ENCODE data around the gene CAP2. TPM values are rescaled to one million over a fixed set of nuclear protein-coding genes. Genes with fewer than 3 reads are reported as not detected.

Gene CAP2
- total and polyA plus RNA-seq, 11 donors = 61.3 to 187 (median 126) TPM

DNA sequence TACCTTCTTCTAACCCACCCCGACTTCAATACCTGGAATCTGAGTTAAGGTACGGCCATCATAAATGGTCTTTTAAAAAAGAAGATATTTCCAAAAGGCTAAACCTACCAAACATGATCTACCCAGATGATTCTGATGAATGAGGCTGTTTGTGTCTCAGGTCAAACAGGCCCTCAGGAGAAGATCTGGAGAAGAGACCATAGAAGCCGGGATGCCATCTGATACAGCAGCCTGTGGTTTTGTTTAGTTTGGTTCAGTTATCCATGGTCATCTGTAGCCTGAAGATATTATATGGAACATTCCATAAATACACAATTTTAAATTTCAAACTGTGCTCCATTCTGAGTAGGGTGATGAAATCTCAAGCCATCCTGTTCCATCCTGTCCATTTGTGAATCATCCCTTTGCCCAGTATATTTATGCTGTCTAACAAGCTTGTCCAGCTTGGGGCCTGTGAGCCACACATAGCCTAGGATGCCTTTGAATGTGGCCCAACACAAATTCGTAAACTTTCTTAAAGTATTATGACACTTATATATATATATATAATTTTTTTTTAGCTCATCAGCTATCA lies 4.0 kb upstream of the CAP2 start:
- WGBS, 4 donors = 91 to 96% (median 93%) methylated on average over 4 of the region's 4 CpGs
- Histone ChIP-seq H3K36me3 (no peaks in the 10 kb centered on the region), H3K27ac (no peak overlapping the region), H3K4me1 (peaks cover 0 to 11% (median 0%) of the 10 kb centered on the region in 12 donors), H3K4me3 (no peak overlapping the region), H3K9me3 (no peaks in the 10 kb centered on the region), H3K27me3 (peaks cover 0 to 18% (median 0%) of the 10 kb centered on the region in 9 donors)
- TF ChIP-seq POLR2A (IDR thresholded peaks at IDR 0.05) = no peak
- TF ChIP-seq, protein P1, sequence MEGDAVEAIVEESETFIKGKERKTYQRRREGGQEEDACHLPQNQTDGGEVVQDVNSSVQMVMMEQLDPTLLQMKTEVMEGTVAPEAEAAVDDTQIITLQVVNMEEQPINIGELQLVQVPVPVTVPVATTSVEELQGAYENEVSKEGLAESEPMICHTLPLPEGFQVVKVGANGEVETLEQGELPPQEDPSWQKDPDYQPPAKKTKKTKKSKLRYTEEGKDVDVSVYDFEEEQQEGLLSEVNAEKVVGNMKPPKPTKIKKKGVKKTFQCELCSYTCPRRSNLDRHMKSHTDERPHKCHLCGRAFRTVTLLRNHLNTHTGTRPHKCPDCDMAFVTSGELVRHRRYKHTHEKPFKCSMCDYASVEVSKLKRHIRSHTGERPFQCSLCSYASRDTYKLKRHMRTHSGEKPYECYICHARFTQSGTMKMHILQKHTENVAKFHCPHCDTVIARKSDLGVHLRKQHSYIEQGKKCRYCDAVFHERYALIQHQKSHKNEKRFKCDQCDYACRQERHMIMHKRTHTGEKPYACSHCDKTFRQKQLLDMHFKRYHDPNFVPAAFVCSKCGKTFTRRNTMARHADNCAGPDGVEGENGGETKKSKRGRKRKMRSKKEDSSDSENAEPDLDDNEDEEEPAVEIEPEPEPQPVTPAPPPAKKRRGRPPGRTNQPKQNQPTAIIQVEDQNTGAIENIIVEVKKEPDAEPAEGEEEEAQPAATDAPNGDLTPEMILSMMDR (IDR thresholded peaks at IDR 0.05) = no peak
- intact Hi-C loops (cut with DNase I) = no loop called here
- ATAC-seq (no peak), DNase-seq (no peak)

DNA sequence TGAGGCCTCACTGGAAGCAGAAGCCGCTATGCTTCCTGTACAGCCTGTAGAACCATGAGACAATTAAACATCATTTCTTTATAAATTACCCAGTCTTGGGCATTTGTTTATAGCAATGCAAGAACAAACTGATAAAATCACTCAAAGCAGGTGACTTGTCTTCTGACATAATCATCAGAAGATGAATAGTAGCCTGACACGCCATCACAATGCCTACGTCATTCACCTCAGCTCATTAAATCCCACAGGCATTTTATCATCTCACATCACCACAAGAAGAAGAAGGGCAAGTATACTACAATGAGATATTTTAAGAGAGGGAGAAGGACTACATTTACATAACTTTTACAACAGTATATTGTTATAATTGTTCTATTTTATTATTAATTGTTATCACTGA lies 3.1 kb upstream of the CAP2 start:
- no peak for TF ChIP-seq POLR2A (IDR thresholded peaks at IDR 0.05)
- TF ChIP-seq, protein P1 (IDR thresholded peaks at IDR 0.05) = no peak
- Histone ChIP-seq H3K4me3 (no peak overlapping the region), H3K27ac (no peak overlapping the region), H3K4me1 (peaks cover 0 to 11% (median 1%) of the 10 kb centered on the region in 12 donors), H3K27me3 (peaks cover 0 to 27% (median 0%) of the 10 kb centered on the region in 9 donors), H3K9me3 (no peaks in the 10 kb centered on the region), H3K36me3 (no peaks in the 10 kb centered on the region)
- ATAC-seq (no peak), DNase-seq (no peak)
- 86 to 97% (median 91%) methylated on average over 3 of the region's 3 CpGs for WGBS, 4 donors
- intact Hi-C loops (cut with DNase I) = loop anchor here in 6 of 10 donors (5.0 to 10.0 kb wide), 6 partner anchors 75 to 103 kb away; no protein-coding TSS in a partner anchor

DNA sequence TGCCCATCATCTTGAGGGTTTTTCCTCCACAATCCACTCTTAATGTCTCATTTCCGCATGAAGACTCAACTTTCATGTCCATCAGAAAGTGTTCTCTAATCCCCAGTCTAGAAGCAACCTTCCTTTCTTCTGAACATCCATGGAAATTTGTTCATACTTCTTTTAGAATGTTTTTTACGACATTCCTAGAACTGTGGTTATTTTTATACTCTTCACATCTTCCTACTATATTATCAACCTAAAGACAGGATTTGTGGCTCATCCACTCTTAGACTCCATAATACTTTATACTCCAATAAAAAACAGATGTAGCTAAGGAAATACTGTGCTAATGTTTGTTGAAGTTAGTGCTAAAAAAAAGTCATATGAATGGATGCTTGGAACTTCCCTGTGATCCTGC lies 1.4 kb upstream of the CAP2 start:
- no peak overlapping the region for H3K27ac ChIP-seq
- intact Hi-C loops (cut with DNase I) = loop anchor here in 6 of 10 donors (5.0 to 10.0 kb wide), 6 partner anchors 73 to 105 kb away; no protein-coding TSS in a partner anchor
- H3K4me1 ChIP-seq = peaks cover 0 to 7% (median 2%) of the 10 kb centered on the region in 12 donors
- DNase-seq (no peak), ATAC-seq (no peak)
- H3K4me3 ChIP-seq = no peak overlapping the region
- no peaks in the 10 kb centered on the region for H3K36me3 ChIP-seq
- H3K9me3 ChIP-seq = peaks cover 0 to 10% (median 0%) of the 10 kb centered on the region in 12 donors
- no peak for TF ChIP-seq POLR2A (IDR thresholded peaks at IDR 0.05)
- TF ChIP-seq, protein P1 (IDR thresholded peaks at IDR 0.05) = no peak
- WGBS, 4 donors = 87 to 96% (median 91%) methylated on average over 2 of the region's 2 CpGs
- H3K27me3 ChIP-seq = peaks cover 0 to 29% (median 0%) of the 10 kb centered on the region in 9 donors

DNA sequence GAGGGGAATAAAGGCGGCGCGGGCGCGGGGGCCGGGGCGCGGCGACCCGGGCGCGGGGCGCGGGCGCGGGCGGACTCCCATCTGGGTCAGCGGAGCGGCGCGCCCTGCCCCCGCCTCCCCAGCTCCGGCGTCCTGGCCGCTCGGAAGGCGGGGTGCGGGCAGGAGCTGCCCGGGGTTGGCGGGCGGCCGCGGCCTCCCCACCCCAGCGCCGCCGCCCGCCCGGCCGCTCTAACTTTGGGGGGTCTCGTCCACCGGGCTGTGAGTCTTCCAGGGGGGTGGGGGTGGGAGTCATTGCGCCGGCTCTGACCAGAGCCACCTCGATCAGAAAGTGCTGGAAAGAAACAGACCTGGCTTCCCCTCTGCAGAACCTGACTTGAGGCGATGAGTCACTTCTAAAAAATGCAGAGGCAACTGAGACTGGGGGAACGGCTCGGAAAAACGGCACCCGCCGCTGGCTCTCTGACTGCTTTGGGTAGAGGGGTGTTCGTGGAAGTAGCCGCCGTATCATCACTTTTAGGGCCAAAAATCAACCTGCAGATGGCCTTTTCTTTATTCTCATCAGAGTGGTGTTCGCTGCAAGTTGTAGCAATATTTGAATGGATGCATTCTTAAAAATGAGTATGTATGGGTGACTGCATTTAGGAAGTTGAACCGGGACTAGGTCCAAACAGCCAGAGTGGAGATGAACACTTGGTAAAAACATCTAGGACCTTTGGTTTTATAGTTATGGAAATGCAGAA lies 667 bp downstream of the CAP2 start:
- ATAC-seq (peak in 3 of 4 donors; percentile 45 to 72 (median 67)), DNase-seq (peak; percentile 32 to 64 (median 39))
- Histone ChIP-seq H3K36me3 (no peaks in the 10 kb centered on the region), H3K4me3 (peak overlapping the region; percentile 39 to 88 (median 62)), H3K27ac (peak overlapping the region; percentile 46 to 93 (median 84)), H3K4me1 (peaks cover 0 to 7% (median 2%) of the 10 kb centered on the region in 12 donors), H3K27me3 (peaks cover 0 to 29% (median 0%) of the 10 kb centered on the region in 9 donors), H3K9me3 (peaks cover 0 to 10% (median 0%) of the 10 kb centered on the region in 12 donors)
- intact Hi-C loops (cut with DNase I) = loop anchor here in 6 of 10 donors (5.0 to 10.0 kb wide), 6 partner anchors 71 to 107 kb away; no protein-coding TSS in a partner anchor
- WGBS, 4 donors = 1 to 2% (median 2%) methylated on average over 11 to 55 of the region's 55 CpGs
- TF ChIP-seq, protein P1 (IDR thresholded peaks at IDR 0.05) = no peak
- TF ChIP-seq POLR2A (IDR thresholded peaks at IDR 0.05) = no peak
